OCI-M1 (cell line): ENCODE results near the gene MAGEA12.
"Not testable (repeated sequence)": the region's sequence is repeated elsewhere in the genome, so short reads cannot be mapped to it uniquely, and the experiment has no call there.

ENCODE experiments used
- DNase-seq: peaks from one replicate; lab custom pipeline; 2025; lab: John Stamatoyannopoulos, UW

MAGEA12 gene

DNA sequence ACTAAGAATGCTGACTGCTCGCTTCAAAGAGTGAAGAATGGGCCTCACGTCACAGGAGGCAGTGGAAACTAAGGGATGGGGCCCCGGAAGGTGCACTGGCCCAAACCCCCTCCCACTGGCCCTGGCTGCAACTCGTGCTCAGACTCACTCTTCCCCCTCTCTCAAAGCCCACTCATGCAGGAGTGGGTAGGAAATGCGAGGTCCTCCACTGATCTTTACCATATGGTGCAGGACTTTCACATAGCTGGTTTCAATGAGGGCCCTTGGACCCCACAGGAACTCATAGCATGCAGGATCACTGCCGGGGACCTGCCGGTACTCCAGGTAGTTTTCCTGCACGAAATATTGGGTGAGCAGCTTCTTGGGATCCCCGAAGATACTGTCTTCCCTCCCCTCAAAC lies 33.0 kb downstream of the MAGEA12 start:
- not testable (repeated sequence) for DNase-seq

DNA sequence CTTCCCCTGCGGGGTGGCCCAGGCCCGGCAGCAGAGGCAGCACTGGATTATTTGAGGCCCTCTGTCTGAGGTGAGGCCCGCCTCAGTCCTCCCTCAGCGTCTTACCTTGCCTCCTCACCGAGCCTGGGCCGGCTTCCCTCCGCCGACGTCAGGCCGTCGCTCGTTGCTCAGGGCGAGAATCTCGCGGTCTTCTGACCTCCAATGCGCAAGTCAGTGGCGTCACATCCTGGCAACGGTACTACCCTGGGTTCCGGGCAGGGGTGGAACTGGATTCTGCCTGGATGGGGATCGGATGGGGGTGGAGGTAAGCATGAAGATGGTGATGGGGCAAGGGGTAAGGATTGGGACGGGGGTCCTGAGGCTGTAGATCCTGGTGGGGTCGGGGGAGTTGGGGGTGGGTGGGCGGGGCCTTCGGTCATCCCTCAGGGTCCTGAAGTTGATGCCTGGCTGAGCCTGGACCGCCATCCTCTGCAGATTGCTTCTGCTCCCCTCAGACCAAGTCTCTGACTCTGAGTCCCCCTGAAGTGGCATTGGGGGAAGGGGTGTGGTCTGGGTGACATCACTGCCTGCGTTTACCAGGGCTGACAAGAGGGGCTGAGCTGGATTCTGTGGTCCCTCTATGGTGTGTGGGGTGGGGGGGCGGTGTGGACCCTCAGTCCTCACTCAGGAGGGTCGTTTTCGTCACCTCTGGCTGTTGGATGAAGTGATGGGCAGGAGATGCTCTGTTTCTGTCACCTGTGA lies 36.2 kb downstream of the MAGEA12 start, which contains the start of gene MAGEA6:
TSS of gene MAGEA6 (minus strand) at position 141 of the 741 bp plus-strand sequence. CDS start 2,039 bp downstream, outside the sequence.
- not testable (repeated sequence) for DNase-seq

GRCh38 chrX:152787062-152787461 lies 53.5 kb downstream of the MAGEA12 start:
- not testable (repeated sequence) for DNase-seq
